Smooth muscle cell (in vitro differentiated cells): ENCODE data around the gene KIF26B. TPM values are rescaled to one million over a fixed set of nuclear protein-coding genes. Genes with fewer than 3 reads are reported as not detected.

ENCODE experiments used
- DNase-seq: peaks from one replicate; lab custom pipeline; 2025; ENCODE audit not compliant: unreplicated experiment; lab: John Stamatoyannopoulos, UW
- H2AFZ ChIP-seq: fragments of 200-600 bp; sonication (generic); 2 replicates; pipeline ENCODE4 v1.6.0; 2016; ENCODE audit warnings: antibody characterized with exemption, low read depth, mild to moderate bottlenecking
- H3F3A ChIP-seq: fragments of 200-600 bp; sonication (generic); 2 replicates; pipeline ENCODE4 v1.6.0; 2017; ENCODE audit warnings: antibody characterized with exemption, low read depth
- H3K27ac ChIP-seq: fragments of 200-600 bp; sonication (generic); 2 replicates; pipeline ENCODE4 v1.5.1; 2016; ENCODE audit warnings: low read depth, mild to moderate bottlenecking
- H3K27me3 ChIP-seq: fragments of 200-600 bp; sonication (generic); 2 replicates; pipeline ENCODE4 v1.6.1; 2016; ENCODE audit warnings: low read depth, mild to moderate bottlenecking
- H3K36me3 ChIP-seq: fragments of 200-600 bp; sonication (generic); 2 replicates; pipeline ENCODE4 v1.5.1; 2016; ENCODE audit warnings: low read depth
- H3K4me1 ChIP-seq: fragments of 200-600 bp; sonication (generic); 2 replicates; pipeline ENCODE4 v1.5.1; 2016; ENCODE audit warnings: low read depth
- H3K4me2 ChIP-seq: fragments of 200-600 bp; sonication (generic); 2 replicates; pipeline ENCODE4 v1.6.0; 2016; ENCODE audit warnings: mild to moderate bottlenecking
- H3K4me3 ChIP-seq: fragments of 200-600 bp; sonication (generic); 2 replicates; pipeline ENCODE4 v1.5.1; 2016; ENCODE audit warnings: mild to moderate bottlenecking
- H3K79me2 ChIP-seq: fragments of 200-600 bp; sonication (generic); 2 replicates; pipeline ENCODE4 v1.6.0; 2016; ENCODE audit warnings: low read depth, mild to moderate bottlenecking
- H3K9ac ChIP-seq: fragments of 200-600 bp; sonication (generic); 2 replicates; pipeline ENCODE4 v1.6.0; 2016; ENCODE audit warnings: low read depth
- H3K9me3 ChIP-seq: fragments of 200-600 bp; sonication (generic); replicated peaks from 2 replicates; pipeline ENCODE4 v1.5.1; 2016; ENCODE audit warnings: low read depth
- H4K20me1 ChIP-seq: fragments of 200-600 bp; sonication (generic); 2 replicates; pipeline ENCODE4 v1.6.0; 2016; ENCODE audit warnings: low read depth
- WGBS: methylation state at CpG from one replicate; pipeline ENCODE4 v1.1.7; 2016; ENCODE audit warnings: low lambda C conversion rate; 5-methylcytosine and 5-hydroxymethylcytosine counted together
- polyA plus RNA-seq: library from polyadenylated mRNA; unstranded; fragments of >200 nt; fragmentation: Nextera tagmentation; extraction: Ambion mirVana; gene quantifications from 2 replicates; pipeline ENCODE4 v1.2.1, GENCODE V29; 2016
- total RNA-seq: library from RNA; depleted of rRNA; stranded (reverse); fragments of >200 nt; gene quantifications from 2 replicates; pipeline ENCODE4 v1.2.3, GENCODE V29; 2014
- TF ChIP-seq, protein P1 (sequence below): fragments of 200-600 bp; sonication (generic); IDR thresholded peaks from 2 replicates; pipeline ENCODE4 v1.5.1; 2017; ENCODE audit warnings: borderline replicate concordance, mild to moderate bottlenecking, antibody characterized with exemption; ENCODE audit not compliant: insufficient read depth, poor library complexity, severe bottlenecking

The KIF26B gene
- total and polyA plus RNA-seq, 2 experiments from 2014 or later, result 24.9 to 43.3 TPM

DNA sequence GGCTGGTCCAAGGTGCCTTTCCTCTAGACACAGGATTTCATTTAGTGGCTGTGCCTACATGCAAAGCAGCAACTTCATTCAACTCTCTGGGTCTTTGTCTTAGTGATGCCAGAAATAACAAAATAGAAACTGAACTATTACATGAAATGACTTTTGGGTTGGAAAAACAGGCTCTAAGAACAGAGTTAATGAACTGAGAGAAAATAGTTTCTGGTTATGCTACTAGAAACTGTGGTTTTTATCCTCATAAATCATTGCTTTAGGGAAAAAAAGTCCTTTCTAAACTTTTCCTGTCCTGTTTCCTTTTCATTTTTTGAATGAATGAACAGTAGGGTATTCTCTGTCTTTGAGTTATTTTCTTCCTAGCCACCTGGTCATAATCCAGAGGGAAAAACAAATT is 424.0 kb downstream of the KIF26B start:
- Histone ChIP-seq H3K27me3 (no peaks in the 10 kb centered on the region), H3K79me2 (peaks cover 4% of the 10 kb centered on the region), H3K9me3 (no peaks in the 10 kb centered on the region), H4K20me1 (peaks cover 28% of the 10 kb centered on the region), H3K4me3 (no peak overlapping the region), H3K4me1 (peaks cover 5% of the 10 kb centered on the region), H3K36me3 (no peaks in the 10 kb centered on the region), H3K27ac (no peak overlapping the region), H3F3A (peaks cover 4% of the 10 kb centered on the region), H3K9ac (no peak overlapping the region), H2AFZ (no peak overlapping the region), H3K4me2 (no peak overlapping the region)
- DNase-seq, result no peak
- TF ChIP-seq, protein P1, sequence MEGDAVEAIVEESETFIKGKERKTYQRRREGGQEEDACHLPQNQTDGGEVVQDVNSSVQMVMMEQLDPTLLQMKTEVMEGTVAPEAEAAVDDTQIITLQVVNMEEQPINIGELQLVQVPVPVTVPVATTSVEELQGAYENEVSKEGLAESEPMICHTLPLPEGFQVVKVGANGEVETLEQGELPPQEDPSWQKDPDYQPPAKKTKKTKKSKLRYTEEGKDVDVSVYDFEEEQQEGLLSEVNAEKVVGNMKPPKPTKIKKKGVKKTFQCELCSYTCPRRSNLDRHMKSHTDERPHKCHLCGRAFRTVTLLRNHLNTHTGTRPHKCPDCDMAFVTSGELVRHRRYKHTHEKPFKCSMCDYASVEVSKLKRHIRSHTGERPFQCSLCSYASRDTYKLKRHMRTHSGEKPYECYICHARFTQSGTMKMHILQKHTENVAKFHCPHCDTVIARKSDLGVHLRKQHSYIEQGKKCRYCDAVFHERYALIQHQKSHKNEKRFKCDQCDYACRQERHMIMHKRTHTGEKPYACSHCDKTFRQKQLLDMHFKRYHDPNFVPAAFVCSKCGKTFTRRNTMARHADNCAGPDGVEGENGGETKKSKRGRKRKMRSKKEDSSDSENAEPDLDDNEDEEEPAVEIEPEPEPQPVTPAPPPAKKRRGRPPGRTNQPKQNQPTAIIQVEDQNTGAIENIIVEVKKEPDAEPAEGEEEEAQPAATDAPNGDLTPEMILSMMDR, result no peak

DNA sequence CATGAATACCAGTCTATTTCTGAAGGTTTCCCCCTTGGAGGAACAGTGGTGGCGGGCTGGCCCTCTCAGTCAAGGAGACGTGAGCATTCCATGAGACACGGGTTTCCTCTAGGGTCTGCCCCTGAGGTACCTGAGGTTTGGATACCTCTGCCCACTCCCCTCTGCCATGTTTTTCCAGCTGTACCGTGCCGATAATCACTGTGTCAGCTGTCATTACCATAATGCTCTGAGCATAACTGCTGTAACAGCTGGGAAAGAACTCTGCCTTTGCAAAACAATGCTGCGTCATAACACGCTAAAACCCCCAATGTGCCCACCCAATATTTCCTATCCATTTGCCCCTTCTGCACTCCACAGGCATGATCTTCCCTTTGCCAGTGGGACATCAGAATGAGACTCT is 425.1 kb downstream of the KIF26B start:
- Histone ChIP-seq H3K4me1 (peaks cover 5% of the 10 kb centered on the region), H3K27ac (no peak overlapping the region), H3K79me2 (peaks cover 4% of the 10 kb centered on the region), H3K27me3 (no peaks in the 10 kb centered on the region), H3K4me3 (no peak overlapping the region), H3K9ac (no peak overlapping the region), H3F3A (peaks cover 12% of the 10 kb centered on the region), H2AFZ (no peak overlapping the region), H3K4me2 (no peak overlapping the region), H3K36me3 (no peaks in the 10 kb centered on the region), H4K20me1 (peaks cover 28% of the 10 kb centered on the region), H3K9me3 (no peaks in the 10 kb centered on the region)
- DNase-seq, result no peak
- 95% methylated on average over 7 of the region's 7 CpGs for WGBS
- TF ChIP-seq, protein P1, result no peak

DNA sequence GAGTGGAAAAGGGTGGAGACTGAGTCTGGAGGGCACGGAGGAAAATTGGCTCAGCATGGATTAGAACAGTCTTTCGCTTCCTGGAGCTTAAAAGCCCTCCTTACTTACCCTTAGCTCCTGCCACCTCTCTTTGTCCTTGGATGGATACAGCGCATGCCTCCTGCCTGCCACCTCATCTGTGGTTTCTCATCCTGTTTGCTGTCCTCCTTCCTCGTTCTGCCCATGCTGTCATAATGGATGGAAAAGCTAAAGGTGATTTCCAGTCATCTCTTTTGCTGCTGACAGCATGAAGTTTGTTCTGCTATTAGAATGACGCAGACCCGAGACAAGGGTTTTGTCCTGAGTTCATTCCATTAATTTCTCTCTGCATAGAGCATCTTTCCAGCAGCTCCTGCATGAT is 425.9 kb downstream of the KIF26B start:
- Histone ChIP-seq H3K36me3 (no peaks in the 10 kb centered on the region), H2AFZ (no peak overlapping the region), H3K27ac (no peak overlapping the region), H3K4me1 (peaks cover 5% of the 10 kb centered on the region), H3K9ac (no peak overlapping the region), H3K79me2 (peaks cover 4% of the 10 kb centered on the region), H4K20me1 (peaks cover 23% of the 10 kb centered on the region), H3K27me3 (no peaks in the 10 kb centered on the region), H3F3A (peaks cover 9% of the 10 kb centered on the region), H3K9me3 (no peaks in the 10 kb centered on the region), H3K4me3 (no peak overlapping the region), H3K4me2 (no peak overlapping the region)
- WGBS, result 82% methylated on average over 6 of the region's 6 CpGs
- TF ChIP-seq, protein P1, result no peak
- no peak for DNase-seq

DNA sequence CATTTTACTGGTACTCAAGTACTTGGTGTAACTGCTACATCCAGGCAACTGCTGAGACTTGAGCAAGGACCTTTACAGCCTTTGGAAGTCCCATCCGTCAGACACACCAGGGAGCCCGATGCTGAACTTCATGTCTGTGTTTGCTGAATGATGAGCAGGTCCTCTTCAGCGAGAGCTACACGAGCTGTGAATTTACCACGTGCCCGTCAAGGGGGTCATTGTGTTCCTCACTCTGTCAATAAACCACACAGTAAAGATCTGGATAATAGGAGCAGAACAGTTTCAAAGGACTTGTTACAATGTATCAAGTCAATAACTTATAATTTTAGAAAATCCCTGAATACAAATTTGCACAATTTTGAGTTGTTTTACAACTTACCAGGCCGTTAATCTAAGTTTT is 427.2 kb downstream of the KIF26B start:
- no peaks in the 10 kb centered on the region for H3K9me3 ChIP-seq
- H2AFZ ChIP-seq, result no peak overlapping the region
- no peaks in the 10 kb centered on the region for H3K4me1 ChIP-seq
- no peak overlapping the region for H3K27ac ChIP-seq
- no peaks in the 10 kb centered on the region for H3K36me3 ChIP-seq
- TF ChIP-seq, protein P1, result no peak
- no peak overlapping the region for H3K4me3 ChIP-seq
- 45% methylated on average over 7 of the region's 7 CpGs for WGBS
- H3F3A ChIP-seq, result peaks cover 16% of the 10 kb centered on the region
- H3K4me2 ChIP-seq, result no peak overlapping the region
- H3K27me3 ChIP-seq, result no peaks in the 10 kb centered on the region
- H3K79me2 ChIP-seq, result peaks cover 6% of the 10 kb centered on the region
- no peak for DNase-seq
- H3K9ac ChIP-seq, result no peak overlapping the region
- peaks cover 11% of the 10 kb centered on the region for H4K20me1 ChIP-seq
